ENCODE measurements around the gene TRIOBP.
"Not testable (repeated sequence)": the region's sequence is repeated elsewhere in the genome, so short reads cannot be mapped to it uniquely, and the experiment has no call there.

The TRIOBP gene

GRCh38 chr22:37686002-37686982 is 10.6 kb upstream of the TRIOBP start, which contains the start of gene NOL12:
Gene NOL12, plus strand, starts transcription at chr22:37686343. Its CDS starts 50 bp downstream, at chr22:37686393.
- DNase-seq (ENCODE audit: extremely low read depth, low read depth) = no peak
- no peak for TF ChIP-seq CTCF (IDR thresholded peaks at IDR 0.05; ENCODE audit: low read depth, low read length)

- TF ChIP-seq CTCF (IDR thresholded peaks at IDR 0.05; ENCODE audit: low read depth, low read length) = no peak
- no peak for DNase-seq (ENCODE audit: extremely low read depth, low read depth)
These were observed 6.4 kb upstream of the TRIOBP start for GRCh38 chr22:37690407-37690806.

GRCh38 chr22:37690901-37691504 is 5.8 kb upstream of the TRIOBP start:
- DNase-seq (ENCODE audit: extremely low read depth, low read depth) = no peak
- TF ChIP-seq CTCF (IDR thresholded peaks at IDR 0.05; ENCODE audit: low read depth, low read length) = no peak

- TF ChIP-seq CTCF (IDR thresholded peaks at IDR 0.05; ENCODE audit: low read depth, low read length) = no peak
These were observed 4.1 kb upstream of the TRIOBP start for GRCh38 chr22:37692627-37693285.

GRCh38 chr22:37694131-37694530 is 2.7 kb upstream of the TRIOBP start:
- DNase-seq (ENCODE audit: extremely low read depth, low read depth) = not testable (repeated sequence)

More at GRCh38 chr22:37692627-37693285, 4.1 kb upstream of the TRIOBP start:
- DNase-seq (ENCODE audit: extremely low read depth, low read depth) = no peak

- not testable (repeated sequence) for DNase-seq (ENCODE audit: extremely low read depth, low read depth)
These were observed 590 bp upstream of the TRIOBP start for GRCh38 chr22:37696260-37696656.

- DNase-seq (ENCODE audit: extremely low read depth, low read depth) = no peak
- no peak for TF ChIP-seq CTCF (IDR thresholded peaks at IDR 0.05; ENCODE audit: low read depth, low read length)
These were observed 639 bp downstream of the TRIOBP start for GRCh38 chr22:37697538-37697835.

- TF ChIP-seq CTCF (IDR thresholded peaks at IDR 0.05; ENCODE audit: low read depth, low read length) = no peak
- no peak for DNase-seq (ENCODE audit: extremely low read depth, low read depth)
These were observed 4.4 kb downstream of the TRIOBP start for GRCh38 chr22:37701141-37701786.
